Spleen (tissue), 11 donors: ENCODE data around the gene CHAF1B. TPM values are rescaled to one million over a fixed set of nuclear protein-coding genes. Genes with fewer than 3 reads are reported as not detected.
"Not testable (repeated sequence)": the region's sequence is repeated elsewhere in the genome, so short reads cannot be mapped to it uniquely, and the experiment has no call there.

ENCODE experiments used
- DNase-seq: peaks from one replicate; pipeline ENCODE4 v3.0.0-alpha.2; 2020
- H3K27ac ChIP-seq, 8 donors: fragments of 200-600 bp; sonication (generic) in 7 of 8; 1 replicate in 4 of 8; 2 replicates in 4 of 8; pipeline versions ENCODE4 v1.5.0 to v1.8.0; 2016 to 2021; ENCODE audit warnings: inconsistent platforms in 4 of 8, mild to moderate bottlenecking in 4 of 8, moderate library complexity in 1 of 8
- H3K27me3 ChIP-seq, 7 donors: fragments of 200-600 bp; sonication (generic) in 6 of 7; replicated peaks in 1 of 7; 1 replicate in 4 of 7; 2 replicates in 3 of 7; pipeline versions ENCODE4 v1.5.0 to v1.8.0; 2016 to 2021; ENCODE audit warnings: inconsistent platforms in 3 of 7, mild to moderate bottlenecking in 1 of 7
- H3K36me3 ChIP-seq, 6 donors: fragments of 200-600 bp; sonication (generic) in 5 of 6; 1 replicate in 4 of 6; 2 replicates in 2 of 6; pipeline versions ENCODE4 v1.5.0 to v1.8.0; 2016 to 2021; ENCODE audit warnings: inconsistent platforms in 2 of 6
- H3K4me1 ChIP-seq, 6 donors: fragments of 200-600 bp; sonication (generic) in 5 of 6; 1 replicate in 3 of 6; 2 replicates in 3 of 6; pipeline versions ENCODE4 v1.5.0 to v1.8.0; 2016 to 2021; ENCODE audit warnings: inconsistent platforms in 3 of 6
- H3K4me3 ChIP-seq, 8 donors: fragments of 200-600 bp; sonication (generic) in 7 of 8; 1 replicate in 4 of 8; 2 replicates in 4 of 8; pipeline versions ENCODE4 v1.5.0 to v1.8.0; 2016 to 2021; ENCODE audit warnings: inconsistent platforms in 4 of 8, mild to moderate bottlenecking in 4 of 8, moderate library complexity in 2 of 8
- H3K9me3 ChIP-seq, 8 donors: fragments of 200-600 bp; sonication (generic) in 7 of 8; 1 replicate in 4 of 8; 2 replicates in 4 of 8; pipeline versions ENCODE4 v1.5.0 to v1.8.0; 2016 to 2021; ENCODE audit warnings: inconsistent platforms in 4 of 8
- POLR2A ChIP-seq, 3 donors: fragments of 450-650 bp; IDR thresholded peaks; one replicate each; pipeline ENCODE4 v1.5.1; 2017; ENCODE audit warnings: antibody characterized with exemption in 3 of 3, mild to moderate bottlenecking in 1 of 3
- POLR2AphosphoS5 ChIP-seq, 3 donors: sonication (generic); formaldehyde crosslinking; IDR thresholded peaks; one replicate each; pipeline ENCODE4 v1.5.1; 2017; ENCODE audit warnings: antibody characterized with exemption in 3 of 3
- WGBS, 5 donors: extraction: QIAGEN DNeasy Blood & Tissue Kit in 3 of 5; methylation state at CpG; one replicate each; pipeline versions ENCODE4 v1.1.5 to v1.1.7; 2013 to 2018; 5-methylcytosine and 5-hydroxymethylcytosine counted together
- intact Hi-C: fragments of 100-400 bp; cut with DNase I; formaldehyde crosslinking; loops from one replicate; pipeline ENCODE4 v1.15.0; 2023; ENCODE audit warnings: low total_unique reads
- polyA plus RNA-seq, 3 donors: library from polyadenylated mRNA; stranded (reverse); fragments of 200-250 nt; gene quantifications; one replicate each; pipeline ENCODE4 v1.2.1, GENCODE V29; 2013
- total RNA-seq, 7 donors: library from RNA; depleted of rRNA in 3 of 7; stranded (reverse); fragments of >200 nt in 3 of 7; fragmentation: NEBNext Ultra II Directional in 4 of 7; extraction: Animal tissue kit (Norgen Biotek cat#: 25700) in 4 of 7; gene quantifications; one replicate each; pipeline versions ENCODE4 v1.1.0 to v1.2.1, GENCODE V29; 2016 to 2021
- TF ChIP-seq, protein P1 (sequence below), 11 experiments: fragments of 200-600 bp in 7 of 11; fragments of 450-650 bp in 4 of 11; sonication (generic) in 4 of 11; IDR thresholded peaks in 8 of 11; conservative IDR thresholded peaks in 3 of 11; 1 replicate in 7 of 11; 2 replicates in 4 of 11; pipeline versions ENCODE4 v1.4.0 to v1.8.0; 2016 to 2021; ENCODE audit warnings: antibody characterized with exemption in 11 of 11, inconsistent platforms in 4 of 11, mild to moderate bottlenecking in 1 of 11
- donor health status: healthy with polysubstance abuse.
- donor health status: DM: no; HTN: no; CAD: no; lungs with moderate emphysema.
- donor health status: DM: no; HTN: no; CAD: no.
- donor health status: Bipolar disorder and iron deficiency.
- donor health status: healthy.
- donor health status: DM: no; HTN: no; CAD: no.
- donor health status: DM: yes; HTN: yes; CAD: no.

CHAF1B gene
- total and polyA plus RNA-seq, 10 donors: 0.51 to 3.7 (median 1.4) TPM

DNA sequence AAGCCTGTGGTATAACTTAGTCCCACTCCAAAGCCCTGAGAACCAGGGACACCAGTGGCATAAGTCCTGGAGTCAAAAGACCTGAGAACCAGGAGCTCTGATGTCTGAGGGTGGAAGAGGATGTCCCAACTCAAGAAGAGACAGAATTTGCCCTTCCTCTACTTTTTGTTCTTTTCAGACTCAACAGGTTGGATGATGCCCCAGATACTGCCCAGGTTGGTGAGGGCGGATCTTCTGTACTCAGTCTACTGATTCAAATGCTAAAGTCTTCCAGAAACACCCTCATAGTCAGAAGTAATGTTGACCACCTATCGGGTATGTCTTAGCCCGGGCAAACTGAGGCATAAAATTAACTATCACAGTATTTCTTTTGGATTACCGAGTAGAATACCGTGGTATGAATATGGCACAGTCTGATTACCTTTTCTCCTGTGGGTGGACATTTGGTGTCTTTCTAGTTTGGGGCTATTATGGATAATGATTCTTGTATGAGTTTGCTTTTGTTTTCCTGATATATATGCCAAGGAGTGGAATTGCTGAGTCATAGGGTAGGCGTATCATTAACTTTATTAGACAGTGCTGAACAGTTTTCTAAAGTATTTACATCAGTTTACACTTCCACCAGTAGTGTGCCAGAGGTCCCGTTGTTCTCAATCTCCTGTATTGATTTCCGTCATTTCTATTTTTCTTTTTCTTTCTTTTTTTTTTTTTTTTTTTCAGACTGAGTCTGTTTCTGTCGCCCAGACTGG, 3.2 kb upstream of the CHAF1B start:
- WGBS, 5 donors: 92 to 99% (median 93%) methylated on average over 9 of the region's 9 CpGs
- Histone ChIP-seq H3K36me3 (peaks cover 0 to 22% (median 13%) of the 10 kb centered on the region in 6 donors), H3K27me3 (no peaks in the 10 kb centered on the region), H3K9me3 (no peaks in the 10 kb centered on the region), H3K4me1 (peaks cover 0 to 18% (median 12%) of the 10 kb centered on the region in 6 donors), H3K27ac (no peak overlapping the region), H3K4me3 (no peak overlapping the region)
- intact Hi-C loops: no loop called here
- TF ChIP-seq, protein P1, sequence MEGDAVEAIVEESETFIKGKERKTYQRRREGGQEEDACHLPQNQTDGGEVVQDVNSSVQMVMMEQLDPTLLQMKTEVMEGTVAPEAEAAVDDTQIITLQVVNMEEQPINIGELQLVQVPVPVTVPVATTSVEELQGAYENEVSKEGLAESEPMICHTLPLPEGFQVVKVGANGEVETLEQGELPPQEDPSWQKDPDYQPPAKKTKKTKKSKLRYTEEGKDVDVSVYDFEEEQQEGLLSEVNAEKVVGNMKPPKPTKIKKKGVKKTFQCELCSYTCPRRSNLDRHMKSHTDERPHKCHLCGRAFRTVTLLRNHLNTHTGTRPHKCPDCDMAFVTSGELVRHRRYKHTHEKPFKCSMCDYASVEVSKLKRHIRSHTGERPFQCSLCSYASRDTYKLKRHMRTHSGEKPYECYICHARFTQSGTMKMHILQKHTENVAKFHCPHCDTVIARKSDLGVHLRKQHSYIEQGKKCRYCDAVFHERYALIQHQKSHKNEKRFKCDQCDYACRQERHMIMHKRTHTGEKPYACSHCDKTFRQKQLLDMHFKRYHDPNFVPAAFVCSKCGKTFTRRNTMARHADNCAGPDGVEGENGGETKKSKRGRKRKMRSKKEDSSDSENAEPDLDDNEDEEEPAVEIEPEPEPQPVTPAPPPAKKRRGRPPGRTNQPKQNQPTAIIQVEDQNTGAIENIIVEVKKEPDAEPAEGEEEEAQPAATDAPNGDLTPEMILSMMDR (IDR thresholded peaks at IDR 0.05 in 8 of 11, conservative IDR thresholded peaks at IDR 0.05 in 3 of 11): no peak
- no peak for TF ChIP-seq POLR2AphosphoS5 (IDR thresholded peaks at IDR 0.05)
- TF ChIP-seq POLR2A (IDR thresholded peaks at IDR 0.05): no peak
- DNase-seq: no peak

- DNase-seq, H3K9me3 ChIP-seq, H3K27me3 ChIP-seq, H3K4me3 ChIP-seq, H3K27ac ChIP-seq, intact Hi-C loops: not testable (repeated sequence)
- Histone ChIP-seq H3K4me1 (peaks cover 0 to 18% (median 12%) of the 10 kb centered on the region in 6 donors), H3K36me3 (peaks cover 0 to 18% (median 6%) of the 10 kb centered on the region in 6 donors)
- 90 to 98% (median 93%) methylated on average over 10 of the region's 10 CpGs for WGBS, 5 donors
Measured at GRCh38 chr21:36382722-36383121, 2.5 kb upstream of the CHAF1B start.

- WGBS, 5 donors: 36 to 39% (median 38%) methylated on average over 8 of the region's 8 CpGs
- H3K9me3 ChIP-seq: no peaks in the 10 kb centered on the region
- H3K4me1 ChIP-seq: peaks cover 0 to 18% (median 12%) of the 10 kb centered on the region in 6 donors
- no peaks in the 10 kb centered on the region for H3K27me3 ChIP-seq
- no peak overlapping the region for H3K27ac ChIP-seq
- intact Hi-C loops: no loop called here
- DNase-seq: no peak
- H3K36me3 ChIP-seq: peaks cover 0 to 8% (median 0%) of the 10 kb centered on the region in 6 donors
- peak overlapping the region; percentile 55 to 80 (median 64) for H3K4me3 ChIP-seq
- no peak for TF ChIP-seq POLR2AphosphoS5 (IDR thresholded peaks at IDR 0.05)
Measured at GRCh38 chr21:36384885-36385232, 333 bp upstream of the CHAF1B start.

- TF ChIP-seq POLR2A (IDR thresholded peaks at IDR 0.05): no peak
- TF ChIP-seq POLR2AphosphoS5 (IDR thresholded peaks at IDR 0.05): no peak
- TF ChIP-seq, protein P1 (IDR thresholded peaks at IDR 0.05 in 8 of 11, conservative IDR thresholded peaks at IDR 0.05 in 3 of 11): no peak
- DNase-seq: no peak
- 76 to 85% (median 80%) methylated on average over 21 of the region's 21 CpGs for WGBS, 5 donors
- no peaks in the 10 kb centered on the region for H3K27me3 ChIP-seq
- peaks cover 0 to 8% (median 0%) of the 10 kb centered on the region in 6 donors for H3K36me3 ChIP-seq
- H3K9me3 ChIP-seq: no peaks in the 10 kb centered on the region
- intact Hi-C loops: no loop called here
- peak overlapping the region in 1 of 8 donors; percentile 63 for H3K27ac ChIP-seq
- peaks cover 0 to 18% (median 12%) of the 10 kb centered on the region in 6 donors for H3K4me1 ChIP-seq
- peak overlapping the region in 7 of 8 donors; percentile 58 to 80 (median 65) for H3K4me3 ChIP-seq
Measured at GRCh38 chr21:36386031-36386642, 945 bp downstream of the CHAF1B start.

DNA sequence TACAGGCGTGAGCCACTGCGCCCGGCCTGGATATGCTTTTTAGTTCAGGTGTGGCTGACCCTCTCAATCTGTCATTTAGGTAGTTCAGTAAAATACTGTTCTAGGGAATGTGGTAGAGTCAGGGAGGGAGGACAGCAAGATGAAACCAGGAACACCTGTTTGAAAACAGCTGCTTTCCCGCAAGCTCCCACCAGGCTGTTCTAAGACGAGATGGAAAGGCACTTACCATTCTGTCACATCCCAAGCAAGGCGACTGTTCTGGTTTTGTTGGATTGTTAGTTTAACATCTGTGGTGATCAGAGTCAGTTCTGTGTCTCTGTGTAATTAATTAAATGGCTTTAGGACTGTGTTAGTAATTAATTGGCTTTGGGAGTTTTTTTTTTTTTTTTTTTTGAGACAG, 2.9 kb downstream of the CHAF1B start:
- H3K36me3 ChIP-seq: peaks cover 0 to 15% (median 0%) of the 10 kb centered on the region in 6 donors
- H3K9me3 ChIP-seq: peaks cover 0 to 4% (median 0%) of the 10 kb centered on the region in 8 donors
- 93 to 97% (median 96%) methylated on average over 5 to 6 of the region's 6 CpGs for WGBS, 5 donors
- DNase-seq: no peak
- no peak for TF ChIP-seq POLR2AphosphoS5 (IDR thresholded peaks at IDR 0.05)
- TF ChIP-seq, protein P1 (IDR thresholded peaks at IDR 0.05 in 8 of 11, conservative IDR thresholded peaks at IDR 0.05 in 3 of 11): no peak
- TF ChIP-seq POLR2A (IDR thresholded peaks at IDR 0.05): no peak
- intact Hi-C loops: no loop called here
- no peak overlapping the region for H3K4me3 ChIP-seq
- H3K27ac ChIP-seq: no peak overlapping the region
- H3K4me1 ChIP-seq: peaks cover 0 to 18% (median 12%) of the 10 kb centered on the region in 6 donors
- no peaks in the 10 kb centered on the region for H3K27me3 ChIP-seq
